GM12878 (cell line): ENCODE measurements around the gene TRAPPC4. TPM values are rescaled to one million over a fixed set of nuclear protein-coding genes. Genes with fewer than 3 reads are reported as not detected.

Experiments
- ATAC-seq: fragments of 200-7000 bp; cut with Tn5 transposase; 3 replicates; pipeline ENCODE4 v1.9.1; 2020; ENCODE audit warnings: mild to moderate bottlenecking, moderate library complexity
- BruUV-seq: library from RNA; stranded (reverse); fragments of 400-500 nt; replicated peaks from 2 replicates; lab custom pipeline; 2021; lab: Mats Ljungman, UMichigan
- CTCF ChIA-PET: fragments of 300-600 bp; sonication (Branson Sonifier 250); formaldehyde crosslinking; extraction: SDS; loops from one replicate; lab custom pipeline; 2021; ENCODE audit warnings: inconsistent platforms; lab: Yijun Ruan, JAX
- POLR2A ChIA-PET: fragments of 350-600 bp; formaldehyde crosslinking; extraction: SDS; loops from one replicate; lab custom pipeline; 2021; ENCODE audit warnings: inconsistent platforms; lab: Charles Lee
- RAD21 ChIA-PET: fragments of 300-600 bp; sonication (Branson Sonifier 250); formaldehyde crosslinking; loops from one replicate; lab custom pipeline; 2023; ENCODE audit warnings: antibody characterized with exemption; ENCODE audit not compliant: unreplicated experiment; lab: Charles Lee
- SMC1A ChIA-PET: fragments of 300-600 bp; sonication (Branson Sonifier 250); formaldehyde crosslinking; loops from one replicate; lab custom pipeline; 2023; ENCODE audit not compliant: unreplicated experiment, uncharacterized antibody; lab: Charles Lee
- DNase-seq: peaks from one replicate; pipeline ENCODE4 v3.0.0-alpha.2; 2011; ENCODE audit warnings: low read depth, low spot score
- FAIRE-seq: peaks from 3 replicates; lab custom pipeline; 2011; peaks lifted over from hg19 to GRCh38; lab: Jason Lieb, UNC
- H2AFZ ChIP-seq: 2 replicates; pipeline ENCODE4 v1.6.0; 2011; ENCODE audit warnings: low read depth, low read length, control low read depth; ENCODE audit not compliant: control insufficient read depth
- H3K27ac ChIP-seq: 2 replicates; pipeline ENCODE4 v1.5.1; 2011; ENCODE audit warnings: control low read depth; ENCODE audit not compliant: control insufficient read depth, insufficient read depth
- H3K27me3 ChIP-seq, 2 experiments: replicated peaks in 1 of 2; 2 replicates each; pipeline versions ENCODE4 v1.6.0 to v1.6.1; 2011; ENCODE audit warnings: low read length in 1 of 2; ENCODE audit not compliant: control insufficient read depth in 2 of 2, insufficient read depth in 2 of 2
- H3K36me3 ChIP-seq, 2 experiments: 2 replicates each; pipeline ENCODE4 v1.5.1; 2011; ENCODE audit warnings: low read length in 1 of 2; ENCODE audit not compliant: control insufficient read depth in 2 of 2, insufficient read depth in 2 of 2
- H3K4me1 ChIP-seq: 2 replicates; pipeline ENCODE4 v1.6.1; 2011; ENCODE audit warnings: mild to moderate bottlenecking, low read length, moderate library complexity, mixed read lengths; ENCODE audit not compliant: control insufficient read depth, insufficient read depth
- H3K4me2 ChIP-seq: 2 replicates; pipeline ENCODE4 v1.6.0; 2011; ENCODE audit warnings: control low read depth; ENCODE audit not compliant: control insufficient read depth, insufficient read depth
- H3K4me3 ChIP-seq: fragments of 200-600 bp; sonication (generic); 2 replicates; pipeline ENCODE4 v1.5.1; 2016
- H3K79me2 ChIP-seq: 2 replicates; pipeline ENCODE4 v1.6.0; 2011; ENCODE audit warnings: low read length; ENCODE audit not compliant: control insufficient read depth, insufficient read depth
- H3K9ac ChIP-seq: 2 replicates; pipeline ENCODE4 v1.8.0; 2011; ENCODE audit warnings: low read length, control low read depth, mixed read lengths; ENCODE audit not compliant: control insufficient read depth, insufficient read depth
- H3K9me3 ChIP-seq: replicated peaks from 3 replicates; pipeline ENCODE4 v1.5.1; 2011; ENCODE audit warnings: mild to moderate bottlenecking, low read length; ENCODE audit not compliant: control insufficient read depth, insufficient read depth
- H4K20me1 ChIP-seq: 2 replicates; pipeline ENCODE4 v1.6.0; 2011; ENCODE audit not compliant: control insufficient read depth, insufficient read depth
- BRCA1 ChIP-seq: IDR thresholded peaks from 2 replicates; pipeline ENCODE4 v1.6.1; 2011; ENCODE audit warnings: low read depth, low read length, improper control_type of control experiment
- MTA3 ChIP-seq: IDR thresholded peaks from 2 replicates; pipeline ENCODE4 v1.6.1; 2012; ENCODE audit warnings: low read length, inconsistent platforms, borderline replicate concordance
- NR2C2 ChIP-seq: IDR thresholded peaks from 2 replicates; pipeline ENCODE4 v1.6.1; 2011; ENCODE audit warnings: borderline replicate concordance, low read depth; ENCODE audit not compliant: control insufficient read depth, insufficient read length
- PBX3 ChIP-seq: IDR thresholded peaks from 2 replicates; pipeline ENCODE4 v1.6.1; 2011; ENCODE audit warnings: mild to moderate bottlenecking, low read depth, low read length, moderate library complexity; ENCODE audit not compliant: insufficient replicate concordance
- POU2F2 ChIP-seq: IDR thresholded peaks from 3 replicates; pipeline ENCODE4 v1.6.1; 2011; ENCODE audit warnings: low read depth, mild to moderate bottlenecking, low read length, borderline replicate concordance
- TCF3 ChIP-seq: IDR thresholded peaks from 2 replicates; pipeline ENCODE4 v1.6.1; 2012; ENCODE audit warnings: low read depth, mild to moderate bottlenecking, low read length, borderline replicate concordance; ENCODE audit not compliant: insufficient read depth
- ZBED1 ChIP-seq: IDR thresholded peaks from 2 replicates; pipeline ENCODE4 v1.6.1; 2016; ENCODE audit warnings: borderline replicate concordance
- WGBS: methylation state at CpG from one replicate; pipeline ENCODE4 v1.1.6; 2016; ENCODE audit warnings: low lambda C conversion rate; ENCODE audit not compliant: insufficient replicate concordance, insufficient coverage; ENCODE audit errors: missing lambda C conversion rate; 5-methylcytosine and 5-hydroxymethylcytosine counted together
- in situ Hi-C: fragments of 300-500 bp; cut with MboI; formaldehyde crosslinking; loops from 9 replicates; pipeline ENCODE4 v1.14.3; 2018; ENCODE audit warnings: mixed read lengths
- intact Hi-C: fragments of 100-400 bp; cut with micrococcal nuclease; formaldehyde crosslinking; loops from one replicate; pipeline ENCODE4 v1.14.2; 2022; ENCODE audit not compliant: unreplicated experiment
- polyA plus RNA-seq, 11 experiments: library from polyadenylated mRNA; depleted of rRNA in 4 of 11; unstranded in 6 of 11; stranded (reverse) in 5 of 11; fragments of >200 nt; fragmentation: Nextera tagmentation in 4 of 11; fragmentation: Illumina TruSeq in 1 of 11; extraction: Ambion mirVana in 4 of 11; extraction: Trizol in 1 of 11; gene quantifications; 1 replicate in 1 of 11; 2 replicates in 10 of 11; pipeline versions ENCODE4 v1.2.1 to v1.2.3, GENCODE V29; 2011 to 2016; ENCODE audit warnings: inconsistent platforms in 2 of 11, missing spikeins in 2 of 11, low read depth in 1 of 11
- total RNA-seq, 4 experiments: library from RNA; depleted of rRNA in 3 of 4; stranded (reverse); fragments of >200 nt in 3 of 4; fragmentation: Illumina TruSeq in 1 of 4; extraction: Trizol in 1 of 4; gene quantifications; 2 replicates each; pipeline versions ENCODE4 v1.2.1 to v1.2.3, GENCODE V29; 2013 to 2021

The TRAPPC4 gene
- total and polyA plus RNA-seq, 10 of the 15 experiments (the other 5 are each of a cell fraction or from before 2014, with no cell fraction given): 61.6 to 231 (median 98.8) TPM

GRCh38 chr11:119061256-119061655 is 42.7 kb downstream of the TRAPPC4 start:
- in situ Hi-C loops: no loop called here
- no peak overlapping the region for H3K4me3 ChIP-seq
- CTCF ChIA-PET: interaction anchor here (1.1 to 2.9 kb wide), 2 partner anchors 135 to 262 kb away, joined by 7 to 10 read pairs; no protein-coding TSS in a partner anchor
- H2AFZ ChIP-seq: no peak overlapping the region
- FAIRE-seq: no peak
- POLR2A ChIA-PET: interaction anchor here (0.6 to 1.5 kb wide), 4 partner anchors 9 to 232 kb away, joined by 3 to 5 read pairs (median 3); a partner anchor contains a TSS
- RAD21 ChIA-PET: interaction anchor here (1.0 to 1.5 kb wide), 2 partner anchors 24 to 32 kb away, joined by 3 read pairs; no protein-coding TSS in a partner anchor
- no peak for ATAC-seq
- no peaks in the 10 kb centered on the region for H3K36me3 ChIP-seq
- SMC1A ChIA-PET: no interaction called here
- no peak overlapping the region for H3K4me2 ChIP-seq
- H3K79me2 ChIP-seq: peaks cover 16% of the 10 kb centered on the region
- no peaks in the 10 kb centered on the region; the same call in 1 of the 2 replicates for H3K4me1 ChIP-seq
- intact Hi-C loops: no loop called here
- TF ChIP-seq MTA3: no peak
- TF ChIP-seq, all 136 proteins: peak for 0
- Histone ChIP-seq H4K20me1 (no peaks in the 10 kb centered on the region), H3K9me3 (no peaks in the 10 kb centered on the region), H3K9ac (no peak overlapping the region), H3K27me3 (no peaks in the 10 kb centered on the region), H3K27ac (no peak overlapping the region)
- BruUV-seq: no TSS peak
- whole genome bisulfite sequencing: 78% methylated on average over 2 of the region's 3 CpGs
- DNase-seq: no peak

- Histone ChIP-seq H4K20me1 (no peaks in the 10 kb centered on the region), H2AFZ (no peak overlapping the region), H3K79me2 (peaks cover 7% of the 10 kb centered on the region), H3K36me3 (no peaks in the 10 kb centered on the region), H3K9me3 (no peaks in the 10 kb centered on the region), H3K27me3 (no peaks in the 10 kb centered on the region), H3K4me3 (no peak overlapping the region), H3K9ac (no peak overlapping the region), H3K4me1 (no peaks in the 10 kb centered on the region; the same call in 1 of the 2 replicates), H3K4me2 (no peak overlapping the region), H3K27ac (no peak overlapping the region)
- ChIA-PET SMC1A (interaction anchor here (1.2 kb wide), 1 partner anchor 109 kb away, joined by 3 read pairs; no protein-coding TSS in a partner anchor), POLR2A (interaction anchor here (0.6 kb wide), 2 partner anchors 22 to 364 kb away, joined by 3 to 5 read pairs; no protein-coding TSS in a partner anchor), RAD21 (no interaction called here), CTCF (interaction anchor here (0.6 to 2.9 kb wide), 6 partner anchors 33 to 275 kb away, joined by 3 to 10 read pairs (median 4); no protein-coding TSS in a partner anchor)
- intact Hi-C loops: no loop called here
- FAIRE-seq: no peak
- TF ChIP-seq BRCA1: no peak
- no peak for TF ChIP-seq TCF3
- no peak for TF ChIP-seq POU2F2
- no peak for TF ChIP-seq NR2C2
- TF ChIP-seq PBX3: no peak
- no peak for TF ChIP-seq ZBED1
- no TSS peak for BruUV-seq
- ATAC-seq: no peak
- 84% methylated on average over 5 of the region's 5 CpGs for WGBS
- no peak for DNase-seq
- in situ Hi-C loops: no loop called here
Measured at GRCh38 chr11:119062779-119063178, 44.2 kb downstream of the TRAPPC4 start.
